Endodermal cell (in vitro differentiated cells): ENCODE data around the gene ZC3H14. TPM values are rescaled to one million over a fixed set of nuclear protein-coding genes. Genes with fewer than 3 reads are reported as not detected.

ENCODE experiments used
- DNase-seq: peaks from one replicate; pipeline ENCODE4 v3.0.0-alpha.2; 2017
- H3K27ac ChIP-seq: 2 replicates; pipeline ENCODE4 v1.5.1; 2013; ENCODE audit warnings: mild to moderate bottlenecking, low read depth, low read length, moderate library complexity
- H3K27me3 ChIP-seq: 2 replicates; pipeline ENCODE4 v1.6.1; 2013; ENCODE audit warnings: mild to moderate bottlenecking, low read length, moderate library complexity; ENCODE audit not compliant: insufficient read depth, control insufficient read depth, poor library complexity, severe bottlenecking
- H3K36me3 ChIP-seq: 2 replicates; pipeline ENCODE4 v1.7.0; 2013; ENCODE audit warnings: mild to moderate bottlenecking, low read length, moderate library complexity; ENCODE audit not compliant: control insufficient read depth, insufficient read depth
- H3K4me1 ChIP-seq: one replicate; pipeline ENCODE4 v1.7.0; 2013; ENCODE audit warnings: low read length; ENCODE audit not compliant: control insufficient read depth, insufficient read depth
- H3K4me3 ChIP-seq: 2 replicates; pipeline ENCODE4 v1.5.1; 2013; ENCODE audit warnings: mild to moderate bottlenecking, low read length, moderate library complexity
- H3K9ac ChIP-seq: 2 replicates; pipeline ENCODE4 v1.6.1; 2013; ENCODE audit warnings: mild to moderate bottlenecking, low read length, moderate library complexity; ENCODE audit not compliant: poor library complexity, severe bottlenecking; ENCODE audit errors: extremely low read depth
- H3K9me3 ChIP-seq: 2 replicates; pipeline ENCODE4 v1.6.1; 2013; ENCODE audit warnings: mild to moderate bottlenecking, low read length, moderate library complexity; ENCODE audit not compliant: control insufficient read depth
- H3K27ac Mint-ChIP-seq: 2 replicates; pipeline ENCODE4 v1.8.0; 2020; ENCODE audit warnings: mixed read lengths
- H3K27me3 Mint-ChIP-seq: 2 replicates; pipeline ENCODE4 v1.8.0; 2021; ENCODE audit warnings: mild to moderate bottlenecking, mixed read lengths; ENCODE audit not compliant: insufficient read depth
- H3K36me3 Mint-ChIP-seq: 2 replicates; pipeline ENCODE4 v1.8.0; 2020; ENCODE audit warnings: low read depth, mixed read lengths
- H3K4me1 Mint-ChIP-seq: 2 replicates; pipeline ENCODE4 v1.8.0; 2020; ENCODE audit warnings: mixed read lengths
- H3K4me3 Mint-ChIP-seq: 2 replicates; pipeline ENCODE4 v1.8.0; 2020; ENCODE audit warnings: mild to moderate bottlenecking, moderate library complexity, mixed read lengths
- H3K9me3 Mint-ChIP-seq: 2 replicates; pipeline ENCODE4 v1.8.0; 2020; ENCODE audit warnings: mild to moderate bottlenecking, mixed read lengths
- CTCF ChIP-seq: fragments of 200-600 bp; sonication (generic); conservative IDR thresholded peaks from 2 replicates; pipeline ENCODE4 v1.5.0; 2021; ENCODE audit warnings: antibody characterized with exemption, mild to moderate bottlenecking
- WGBS, 2 experiments: methylation state at CpG; one replicate each; pipeline versions ENCODE4 v1.1.5 to v1.1.7; 2013; ENCODE audit warnings: missing lambda C conversion rate in 2 of 2, mixed read lengths in 1 of 2; ENCODE audit not compliant: insufficient coverage in 1 of 2, insufficient read length in 1 of 2; 5-methylcytosine and 5-hydroxymethylcytosine counted together
- total RNA-seq, 2 donors: library from RNA; stranded (reverse); fragmentation: NEBNext Ultra II Directional in 1 of 2; extraction: Animal tissue kit (Norgen Biotek cat#: 25700) in 1 of 2; gene quantifications; 2 replicates in 1 of 2; 3 replicates in 1 of 2; pipeline ENCODE4 v1.2.1, GENCODE V29; 2021

Gene ZC3H14
- total RNA-seq, 2 donors from 2014 or later: 111 to 142 TPM

GRCh38 chr14:88614218-88614907 lies 51.5 kb downstream of the ZC3H14 start:
- no peak overlapping the region for H3K27ac Mint-ChIP-seq
- Histone ChIP-seq H3K9ac (no peak overlapping the region), H3K4me1 (peaks cover 9% of the 10 kb centered on the region), H3K27ac (no peak overlapping the region), H3K36me3 (peaks cover 79% of the 10 kb centered on the region), H3K4me3 (no peak overlapping the region), H3K9me3 (no peaks in the 10 kb centered on the region), H3K27me3 (no peaks in the 10 kb centered on the region)
- peaks cover 44% of the 10 kb centered on the region for H3K36me3 Mint-ChIP-seq
- peaks cover 18% of the 10 kb centered on the region for H3K4me1 Mint-ChIP-seq
- H3K4me3 Mint-ChIP-seq: no peak overlapping the region
- no peaks in the 10 kb centered on the region for H3K27me3 Mint-ChIP-seq
- H3K9me3 Mint-ChIP-seq: no peaks in the 10 kb centered on the region
- TF ChIP-seq CTCF: no peak
- 94% methylated on average over 3 of the region's 3 CpGs; no CpG with 5 or more reads in 1 of the 2 experiments for WGBS, 2 experiments
- no peak for DNase-seq

GRCh38 chr14:88616697-88617096 lies 53.9 kb downstream of the ZC3H14 start:
- Histone ChIP-seq H3K4me3 (no peak overlapping the region), H3K27me3 (no peaks in the 10 kb centered on the region), H3K9me3 (no peaks in the 10 kb centered on the region), H3K27ac (no peak overlapping the region), H3K9ac (no peak overlapping the region), H3K4me1 (peaks cover 9% of the 10 kb centered on the region), H3K36me3 (peaks cover 56% of the 10 kb centered on the region)
- H3K36me3 Mint-ChIP-seq: peaks cover 21% of the 10 kb centered on the region
- H3K27me3 Mint-ChIP-seq: no peaks in the 10 kb centered on the region
- DNase-seq: no peak
- no peak for TF ChIP-seq CTCF
- 80% methylated on average over 1 of the region's 1 CpG; no CpG with 5 or more reads in 1 of the 2 experiments for WGBS, 2 experiments
- no peaks in the 10 kb centered on the region for H3K9me3 Mint-ChIP-seq
- no peak overlapping the region for H3K27ac Mint-ChIP-seq
- no peak overlapping the region for H3K4me3 Mint-ChIP-seq
- H3K4me1 Mint-ChIP-seq: peaks cover 24% of the 10 kb centered on the region

GRCh38 chr14:88617479-88617878 lies 54.6 kb downstream of the ZC3H14 start:
- H3K36me3 ChIP-seq: peaks cover 53% of the 10 kb centered on the region
- H3K4me1 ChIP-seq: peaks cover 9% of the 10 kb centered on the region
- Mint-ChIP-seq H3K4me3 (no peak overlapping the region), H3K27me3 (no peaks in the 10 kb centered on the region), H3K36me3 (peaks cover 16% of the 10 kb centered on the region), H3K27ac (no peak overlapping the region), H3K9me3 (no peaks in the 10 kb centered on the region), H3K4me1 (peaks cover 24% of the 10 kb centered on the region)
- H3K4me3 ChIP-seq: no peak overlapping the region
- H3K9me3 ChIP-seq: no peaks in the 10 kb centered on the region
- H3K27ac ChIP-seq: no peak overlapping the region
- no peak overlapping the region for H3K9ac ChIP-seq
- no peaks in the 10 kb centered on the region for H3K27me3 ChIP-seq
- 96 to 100% methylated on average over 1 of the region's 1 CpG for WGBS, 2 experiments
- DNase-seq: no peak
- TF ChIP-seq CTCF: no peak
